ENCODE measurements around the gene CYLC2. TPM values are rescaled to one million over a fixed set of nuclear protein-coding genes. Genes with fewer than 3 reads are reported as not detected.

CYLC2 gene, protein sequence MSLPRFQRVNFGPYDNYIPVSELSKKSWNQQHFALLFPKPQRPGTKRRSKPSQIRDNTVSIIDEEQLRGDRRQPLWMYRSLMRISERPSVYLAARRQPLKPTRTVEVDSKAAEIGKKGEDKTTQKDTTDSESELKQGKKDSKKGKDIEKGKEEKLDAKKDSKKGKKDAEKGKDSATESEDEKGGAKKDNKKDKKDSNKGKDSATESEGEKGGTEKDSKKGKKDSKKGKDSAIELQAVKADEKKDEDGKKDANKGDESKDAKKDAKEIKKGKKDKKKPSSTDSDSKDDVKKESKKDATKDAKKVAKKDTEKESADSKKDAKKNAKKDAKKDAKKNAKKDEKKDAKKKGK
- polyA plus RNA-seq (ENCODE audit: insufficient read length in 4 of 4) = not detected

- no peak for DNase-seq (ENCODE audit: low read depth in 4 of 4, low spot score in 3 of 4)
Measured at GRCh38 chr9:102995033-102995432, at the start of gene CYLC2. TSS of gene CYLC2 (plus strand) at chr9:102995333. CDS start at chr9:102995381, 48 bp downstream.

DNA sequence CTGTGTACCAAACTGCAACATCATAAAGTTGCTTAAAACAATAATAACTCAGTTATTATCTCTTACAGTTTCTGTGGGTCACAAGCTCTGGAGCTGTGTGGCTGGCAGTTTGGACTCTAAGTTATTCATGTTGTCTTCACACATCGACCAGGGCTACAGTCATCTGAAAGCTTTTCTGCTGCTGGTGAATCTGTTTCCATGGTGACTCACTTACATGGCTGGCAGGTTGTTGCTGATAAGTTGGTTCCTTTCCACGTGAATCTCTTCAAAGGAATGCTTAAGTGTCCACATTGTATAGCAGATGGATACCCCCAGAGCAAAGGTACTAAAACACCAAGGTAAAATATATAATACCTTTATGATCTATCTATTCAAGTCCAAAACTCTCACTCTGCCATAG, 44.8 kb upstream of the CYLC2 start:
- DNase-seq (ENCODE audit: low read depth in 4 of 4, low spot score in 3 of 4) = no peak

DNA sequence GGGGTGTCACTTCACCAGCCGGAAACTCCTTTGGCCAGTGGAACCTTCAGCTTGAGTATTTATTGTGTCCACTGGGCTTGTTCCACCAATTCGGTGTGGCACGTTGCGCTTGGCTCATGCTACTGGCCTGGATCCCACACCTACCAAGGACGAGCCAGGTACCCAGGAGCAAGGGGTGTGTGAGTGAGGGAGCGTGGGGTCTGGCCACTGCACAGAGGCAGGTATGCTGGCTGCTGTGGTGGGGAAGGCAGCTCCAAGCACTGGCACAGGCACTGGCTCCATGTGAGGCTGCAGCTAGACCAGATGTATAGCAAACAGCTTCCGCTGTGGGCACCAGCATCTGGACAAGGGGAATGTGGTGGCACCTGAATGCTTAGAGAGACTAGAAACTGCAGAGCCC, 28.1 kb upstream of the CYLC2 start:
- no peak for DNase-seq (ENCODE audit: low read depth in 4 of 4, low spot score in 3 of 4)

GRCh38 chr9:102967979-102968378, 27.2 kb upstream of the CYLC2 start:
- DNase-seq (ENCODE audit: low read depth in 4 of 4, low spot score in 3 of 4) = no peak

- DNase-seq (ENCODE audit: low read depth in 4 of 4, low spot score in 3 of 4) = no peak
Measured at GRCh38 chr9:102972780-102973179, 22.4 kb upstream of the CYLC2 start.

DNA sequence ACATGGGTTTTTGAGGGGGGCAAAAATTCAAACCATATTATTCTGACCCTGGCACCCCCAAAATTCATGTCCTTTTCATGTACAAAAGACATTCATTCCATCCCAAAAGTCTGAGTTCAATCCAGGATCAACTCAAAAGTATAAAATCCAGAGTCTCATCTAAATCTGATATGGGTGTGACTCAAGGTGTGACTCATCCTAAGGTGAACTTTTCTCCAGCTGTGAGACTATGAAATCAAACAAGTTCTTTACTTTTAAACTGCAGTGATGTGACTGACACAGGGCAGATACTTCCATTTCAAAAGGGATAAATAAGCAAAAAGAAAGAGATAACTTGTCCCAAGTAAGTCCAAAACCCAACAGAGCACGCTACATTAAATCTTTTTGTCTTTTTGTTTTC, 20.6 kb upstream of the CYLC2 start:
- no peak for DNase-seq (ENCODE audit: low read depth in 4 of 4, low spot score in 3 of 4)

DNA sequence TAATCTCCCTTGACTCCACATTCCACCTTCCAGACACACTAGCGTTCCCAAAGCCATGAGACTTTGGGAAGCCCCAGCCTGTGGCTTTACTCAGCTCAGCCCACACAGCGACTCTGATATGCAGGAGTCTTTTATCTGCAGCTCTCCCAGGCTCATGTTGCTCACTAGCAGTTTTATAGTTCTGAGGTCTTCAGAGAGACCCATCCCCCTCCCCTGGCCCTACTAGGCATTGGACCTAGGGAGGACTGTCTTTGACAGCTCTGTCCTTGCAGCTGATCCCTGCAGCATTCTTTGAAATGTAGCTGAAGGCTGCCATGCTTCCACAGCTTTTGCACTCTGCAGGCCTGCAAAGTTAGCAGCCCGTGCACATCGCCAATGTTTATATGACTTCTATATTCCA, 19.9 kb upstream of the CYLC2 start:
- no peak for DNase-seq (ENCODE audit: low read depth in 4 of 4, low spot score in 3 of 4)

- DNase-seq (ENCODE audit: low read depth in 4 of 4, low spot score in 3 of 4) = peak in 2 of 4 donors; percentile 3 to 12
Measured at GRCh38 chr9:102985162-102985895, 9.8 kb upstream of the CYLC2 start.

GRCh38 chr9:102986425-102986824, 8.7 kb upstream of the CYLC2 start:
- DNase-seq (ENCODE audit: low read depth in 4 of 4, low spot score in 3 of 4) = no peak

DNA sequence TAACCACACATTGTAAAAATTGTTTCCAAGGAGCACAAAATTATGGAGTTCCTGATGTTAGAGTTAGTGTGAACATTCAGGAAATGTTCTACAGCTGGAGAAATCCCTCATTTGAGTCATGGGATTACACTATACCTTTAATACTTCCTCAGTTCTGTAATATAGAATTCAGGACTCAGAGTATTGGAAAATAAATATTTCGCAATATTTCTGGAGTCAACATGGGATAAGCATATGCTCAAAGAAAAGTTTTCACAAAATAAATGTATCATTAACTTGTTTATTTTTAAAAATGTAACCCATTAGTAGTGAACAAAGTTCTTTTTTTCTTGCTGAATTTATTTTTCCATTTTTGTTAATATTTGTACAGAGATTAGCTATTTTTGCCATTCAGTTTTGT, 8.6 kb downstream of the CYLC2 start:
- DNase-seq (ENCODE audit: low read depth in 4 of 4, low spot score in 3 of 4) = no peak

- DNase-seq (ENCODE audit: low read depth in 4 of 4, low spot score in 3 of 4) = no peak
Measured at GRCh38 chr9:103014242-103014641, 19.1 kb downstream of the CYLC2 start.

DNA sequence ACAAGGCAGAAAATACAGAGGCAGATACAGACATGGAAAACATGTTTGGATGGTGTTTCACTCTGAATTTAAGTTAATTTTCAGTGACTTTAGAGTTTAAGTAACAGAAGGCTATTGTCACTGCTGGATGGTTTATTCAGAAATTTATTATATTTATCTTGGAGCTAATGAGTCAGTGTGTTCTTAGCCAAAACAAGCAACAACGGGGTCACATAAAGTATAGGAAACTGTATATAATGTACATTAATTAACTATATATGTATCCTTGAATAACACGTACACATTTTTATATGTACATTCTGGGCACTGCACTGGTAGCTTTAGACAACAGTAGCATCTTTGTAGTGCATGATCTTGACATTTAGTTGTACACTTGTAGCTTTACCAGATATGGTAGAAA, 30.7 kb downstream of the CYLC2 start:
- DNase-seq (ENCODE audit: low read depth in 4 of 4, low spot score in 3 of 4) = peak in 2 of 4 donors; percentile 9 to 19

DNA sequence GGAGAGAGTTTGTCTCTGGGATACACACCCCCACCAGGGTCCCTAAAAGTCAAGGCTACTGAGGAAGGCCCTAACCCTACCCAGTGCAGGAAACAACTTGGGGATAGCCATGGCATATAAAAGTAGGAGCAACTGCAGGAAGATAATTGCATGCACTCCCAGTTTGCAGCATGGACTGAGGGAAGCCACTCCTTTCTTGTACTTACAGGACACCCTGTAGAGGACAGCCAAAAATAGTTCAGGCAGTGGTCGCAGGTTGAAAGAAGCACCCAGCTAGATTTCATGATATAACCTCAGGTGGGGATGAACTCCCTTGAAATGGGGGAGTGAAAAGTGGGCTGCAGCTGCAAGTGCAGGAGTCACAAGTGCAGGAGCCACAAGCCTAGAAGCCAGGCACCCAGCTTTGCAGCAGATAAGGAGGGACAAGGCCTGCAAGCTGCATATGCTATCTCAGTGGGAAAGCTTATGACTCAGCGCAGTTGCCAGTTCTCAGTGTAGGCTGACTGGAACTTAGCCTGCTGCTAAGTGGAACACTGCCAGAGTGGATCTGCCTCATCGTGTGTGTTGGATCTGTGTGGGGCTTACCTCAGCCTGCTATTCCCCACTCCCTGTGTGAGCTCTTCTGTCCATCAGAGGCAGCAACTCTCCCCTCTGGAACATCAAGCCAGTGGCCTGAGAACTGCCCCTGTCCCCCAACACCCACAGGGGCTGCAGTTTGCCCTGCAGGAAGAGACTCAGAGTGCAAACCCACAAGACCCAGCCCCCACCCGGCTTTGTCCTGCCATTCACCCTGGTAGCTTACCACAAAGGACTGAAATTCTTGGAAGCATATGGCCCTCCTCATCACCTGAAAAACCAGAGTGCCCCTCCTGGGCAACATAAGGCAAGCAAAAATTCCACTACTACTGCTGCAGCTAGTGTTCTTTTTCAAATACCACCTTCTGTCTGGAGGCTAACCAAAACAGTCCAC, 42.7 kb downstream of the CYLC2 start:
- no peak for DNase-seq (ENCODE audit: low read depth in 4 of 4, low spot score in 3 of 4)

DNA sequence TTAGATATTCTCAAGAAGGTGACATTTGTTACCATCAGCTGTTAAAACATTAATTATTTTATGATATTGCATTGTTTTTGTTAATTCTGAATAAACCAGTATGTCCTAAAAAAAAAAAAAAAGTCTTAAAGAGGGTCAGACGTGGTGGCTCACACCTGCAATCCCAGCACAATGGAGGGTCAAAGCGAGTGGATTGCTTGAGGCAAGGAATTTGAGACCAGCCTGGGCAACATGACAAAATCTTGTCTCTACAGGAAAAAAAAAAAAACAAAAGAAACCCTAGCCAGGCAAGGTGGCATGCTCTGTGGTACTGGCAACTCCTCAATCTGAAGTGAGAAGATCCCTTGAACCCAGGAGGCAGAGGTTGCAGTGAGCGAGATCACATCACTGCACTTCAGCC, 46.8 kb downstream of the CYLC2 start:
- DNase-seq (ENCODE audit: low read depth in 4 of 4, low spot score in 3 of 4) = no peak
